ENCODE data around the gene SLC44A5. TPM values are rescaled to one million over a fixed set of nuclear protein-coding genes. Genes with fewer than 3 reads are reported as not detected.

SLC44A5 gene
- total and polyA plus RNA-seq, 10 donors = 0.28 to 4.0 (median 0.87) TPM

GRCh38 chr1:75214017-75214416 lies 396.9 kb downstream of the SLC44A5 start:
- Histone ChIP-seq H3K4me1 (no peaks in the 10 kb centered on the region), H3K36me3 (no peaks in the 10 kb centered on the region), H3K27ac (no peak overlapping the region), H3K9me3 (no peaks in the 10 kb centered on the region), H3K4me3 (no peak overlapping the region), H3K27me3 (replicated peaks in 1 of 7) (no peaks in the 10 kb centered on the region)
- no peak for TF ChIP-seq CTCF (IDR thresholded peaks at IDR 0.05 in 8 of 11, conservative IDR thresholded peaks at IDR 0.05 in 3 of 11)
- TF ChIP-seq POLR2A (IDR thresholded peaks at IDR 0.05) = no peak
- no peak for TF ChIP-seq POLR2AphosphoS5 (IDR thresholded peaks at IDR 0.05)
- intact Hi-C loops (cut with DNase I; ENCODE audit: low total_unique reads) = no loop called here
- no peak for DNase-seq

- DNase-seq = no peak
- Histone ChIP-seq H3K4me3 (no peak overlapping the region), H3K27me3 (replicated peaks in 1 of 7) (no peaks in the 10 kb centered on the region), H3K4me1 (no peaks in the 10 kb centered on the region), H3K9me3 (no peaks in the 10 kb centered on the region), H3K36me3 (no peaks in the 10 kb centered on the region), H3K27ac (no peak overlapping the region)
- intact Hi-C loops (cut with DNase I; ENCODE audit: low total_unique reads) = no loop called here
- TF ChIP-seq POLR2A (IDR thresholded peaks at IDR 0.05) = no peak
- no peak for TF ChIP-seq CTCF (IDR thresholded peaks at IDR 0.05 in 8 of 11, conservative IDR thresholded peaks at IDR 0.05 in 3 of 11)
- TF ChIP-seq POLR2AphosphoS5 (IDR thresholded peaks at IDR 0.05) = no peak
- 70 to 82% (median 74%) methylated on average over 1 of the region's 1 CpG for WGBS, 5 donors
Observed at GRCh38 chr1:75211648-75212047, 399.3 kb downstream of the SLC44A5 start.

- H3K4me3 ChIP-seq = no peak overlapping the region
- no peak for DNase-seq
- no peaks in the 10 kb centered on the region for H3K4me1 ChIP-seq
- H3K27me3 ChIP-seq (replicated peaks in 1 of 7) = no peaks in the 10 kb centered on the region
- H3K27ac ChIP-seq = no peak overlapping the region
- H3K36me3 ChIP-seq = no peaks in the 10 kb centered on the region
- TF ChIP-seq POLR2A (IDR thresholded peaks at IDR 0.05) = no peak
- TF ChIP-seq POLR2AphosphoS5 (IDR thresholded peaks at IDR 0.05) = no peak
- TF ChIP-seq CTCF (IDR thresholded peaks at IDR 0.05 in 8 of 11, conservative IDR thresholded peaks at IDR 0.05 in 3 of 11) = no peak
- intact Hi-C loops (cut with DNase I; ENCODE audit: low total_unique reads) = no loop called here
- H3K9me3 ChIP-seq = no peaks in the 10 kb centered on the region
Observed at GRCh38 chr1:75208862-75209261, 402.1 kb downstream of the SLC44A5 start.

- Histone ChIP-seq H3K36me3 (no peaks in the 10 kb centered on the region), H3K27me3 (replicated peaks in 1 of 7) (peaks cover 0 to 3% (median 0%) of the 10 kb centered on the region in 7 donors), H3K4me3 (no peak overlapping the region), H3K4me1 (no peaks in the 10 kb centered on the region), H3K9me3 (no peaks in the 10 kb centered on the region), H3K27ac (no peak overlapping the region)
- TF ChIP-seq CTCF (IDR thresholded peaks at IDR 0.05 in 8 of 11, conservative IDR thresholded peaks at IDR 0.05 in 3 of 11) (peak in 8 of 11 experiments; percentile 23 to 61 (median 42)), POLR2A (IDR thresholded peaks at IDR 0.05) (no peak), POLR2AphosphoS5 (IDR thresholded peaks at IDR 0.05) (no peak)
- intact Hi-C loops (cut with DNase I; ENCODE audit: low total_unique reads) = loop anchor here (5.0 kb wide), 1 partner anchor 431 kb away; no protein-coding TSS in a partner anchor
- 25 to 33% (median 30%) methylated on average over 8 of the region's 8 CpGs for WGBS, 5 donors
- no peak for DNase-seq
Observed at GRCh38 chr1:75203415-75204277, 407.3 kb downstream of the SLC44A5 start.

All from spleen (tissue), 11 donors.